Stimulated activated CD4-positive, alpha-beta T cell treated with anti-CD3 and anti-CD28 coated beads, Interleukin-1b, Interleukin-23, amount 100 ng/mL, for 48 hours (primary cell): Measurements from ENCODE around the gene STAT4.

Experiments used
- DNase-seq: peaks from one replicate; pipeline ENCODE4 v3.0.0-alpha.2; 2020

The STAT4 gene

DNA sequence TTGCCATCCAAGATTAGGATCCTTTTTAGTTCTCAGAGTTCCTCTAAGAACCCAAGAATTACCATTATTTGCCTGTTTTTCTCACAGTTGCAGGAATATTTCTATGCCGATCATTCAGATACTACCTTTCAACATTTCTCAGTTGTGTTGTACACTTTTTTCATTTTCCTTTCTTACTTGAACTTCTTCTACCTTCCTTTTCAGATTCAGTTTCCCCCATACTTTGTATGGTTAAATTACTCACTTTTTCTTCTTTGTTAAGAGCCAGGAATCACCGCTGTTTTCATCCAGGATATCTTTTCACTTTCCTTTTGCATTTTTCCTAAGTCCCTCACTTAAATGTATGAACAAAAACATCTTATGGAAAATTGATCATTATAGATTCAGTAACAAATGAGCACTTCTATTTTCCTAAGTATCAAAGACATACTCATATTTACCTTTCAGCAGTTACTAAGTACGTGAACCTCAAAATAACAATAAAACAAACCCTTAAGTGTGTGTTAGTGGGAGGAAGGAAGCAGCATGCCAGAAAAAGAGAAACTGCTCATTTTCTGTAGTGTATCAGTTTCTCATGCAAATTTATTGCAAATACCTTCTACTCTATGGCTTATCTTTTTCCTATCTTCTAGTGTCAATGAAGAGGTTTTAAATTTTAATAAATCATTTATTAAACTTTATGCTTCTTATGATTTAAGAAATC is 72.5 kb downstream of the STAT4 start:
- DNase-seq, result no peak

DNA sequence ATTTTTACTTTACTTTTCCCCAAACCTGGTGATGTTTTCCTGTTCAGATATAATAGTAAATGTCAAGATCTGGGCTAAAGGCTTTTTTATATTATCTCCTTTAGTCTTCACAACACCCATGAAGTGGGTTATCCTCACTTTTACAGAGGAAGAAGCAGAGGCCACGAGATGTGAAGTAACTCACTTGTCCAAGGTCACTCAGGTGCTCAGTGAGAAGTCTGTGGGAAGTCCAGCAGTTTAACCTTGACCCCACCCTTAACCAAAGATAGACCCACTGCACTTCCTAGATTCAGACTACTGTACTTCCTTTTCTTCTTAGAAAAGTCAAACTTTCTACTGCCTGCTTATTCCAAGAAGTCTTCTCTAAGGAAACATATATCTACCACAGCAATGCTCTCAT is 80.5 kb downstream of the STAT4 start:
- no peak for DNase-seq

DNA sequence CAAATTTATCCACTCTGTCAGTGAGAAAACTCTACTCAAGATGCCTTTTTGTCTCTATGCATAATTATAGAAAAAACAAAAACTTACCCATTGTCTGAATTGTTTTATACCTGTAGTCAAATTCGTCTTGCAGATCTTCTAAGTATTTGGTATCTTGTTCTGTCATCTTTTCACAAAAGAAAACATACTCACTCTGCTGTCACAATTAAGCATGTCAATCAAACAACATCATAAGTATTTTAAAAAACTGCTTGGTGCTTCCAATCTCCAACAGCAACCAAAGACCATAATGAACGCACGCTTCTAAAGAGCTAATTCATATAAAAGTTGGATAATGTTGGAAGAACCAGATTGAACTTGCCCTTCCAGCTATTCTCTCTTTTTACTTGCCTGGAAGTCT is 81.2 kb downstream of the STAT4 start:
- no peak for DNase-seq

DNA sequence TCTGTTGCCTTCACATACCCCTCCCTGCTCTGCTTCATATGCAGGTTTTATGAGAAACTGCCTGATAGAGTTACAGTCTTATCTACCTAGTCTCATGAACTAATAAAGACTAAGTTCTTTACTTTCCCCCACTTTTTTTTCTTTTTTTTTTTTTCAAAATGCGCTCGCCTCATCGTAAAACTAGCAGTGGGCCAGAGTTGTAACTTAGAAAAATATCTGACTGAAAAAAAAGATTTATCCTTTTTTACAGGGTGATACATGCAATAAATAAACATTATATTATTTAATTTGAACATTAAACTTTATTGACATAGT is 83.9 kb downstream of the STAT4 start:
- no peak for DNase-seq

DNA sequence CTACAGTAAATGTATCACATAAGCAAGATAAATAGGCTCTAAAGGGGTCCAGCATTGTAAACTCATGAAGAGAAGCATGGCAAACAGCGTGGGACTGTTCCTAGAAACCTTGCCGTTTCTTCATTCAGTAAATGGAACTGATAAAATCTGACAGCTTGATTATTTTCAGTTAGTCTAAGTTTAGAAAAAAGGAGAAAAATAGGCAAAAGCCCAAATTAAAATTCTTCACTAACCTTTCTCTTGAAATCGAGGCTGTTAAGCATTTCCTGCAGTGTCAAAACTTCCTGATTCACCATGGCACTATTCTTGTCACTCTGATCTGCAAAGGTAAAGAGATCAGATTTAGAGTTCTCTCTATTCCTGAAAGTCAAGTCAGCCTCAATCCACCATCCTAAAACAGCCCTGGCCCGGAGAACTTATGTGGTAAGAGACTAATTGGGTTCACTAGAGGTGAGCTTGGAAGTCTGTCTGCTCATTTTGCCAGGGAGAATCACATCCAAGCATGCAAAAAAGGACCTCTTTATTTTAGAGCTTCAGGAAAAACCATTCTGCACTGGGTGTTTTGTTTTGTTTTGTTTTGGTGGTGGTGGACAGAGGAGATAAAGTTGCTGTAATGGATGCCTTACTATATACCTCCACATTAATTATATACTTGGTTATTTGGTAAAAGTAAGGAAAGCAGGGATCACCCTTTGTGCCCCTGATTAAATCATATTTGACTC is 84.4 kb downstream of the STAT4 start:
- no peak for DNase-seq

DNA sequence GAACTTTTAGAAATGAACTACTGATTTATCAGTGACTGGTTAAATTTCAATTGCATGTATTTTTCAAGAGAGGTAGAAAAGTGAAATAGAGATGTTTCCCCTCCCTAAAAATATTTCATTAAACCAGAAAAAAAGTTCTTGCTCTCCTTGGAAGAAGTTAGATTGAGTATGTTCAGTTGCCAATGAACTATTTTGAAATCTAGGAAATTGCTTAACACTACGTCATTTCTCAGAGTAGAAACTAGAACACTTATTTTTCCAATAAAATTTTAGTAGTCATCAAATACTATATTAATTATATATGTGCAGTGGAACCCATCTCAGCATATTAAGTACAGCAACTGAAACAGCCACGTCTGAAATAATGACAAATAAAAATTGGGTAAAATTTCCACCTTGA is 85.0 kb downstream of the STAT4 start:
- DNase-seq, result no peak

DNA sequence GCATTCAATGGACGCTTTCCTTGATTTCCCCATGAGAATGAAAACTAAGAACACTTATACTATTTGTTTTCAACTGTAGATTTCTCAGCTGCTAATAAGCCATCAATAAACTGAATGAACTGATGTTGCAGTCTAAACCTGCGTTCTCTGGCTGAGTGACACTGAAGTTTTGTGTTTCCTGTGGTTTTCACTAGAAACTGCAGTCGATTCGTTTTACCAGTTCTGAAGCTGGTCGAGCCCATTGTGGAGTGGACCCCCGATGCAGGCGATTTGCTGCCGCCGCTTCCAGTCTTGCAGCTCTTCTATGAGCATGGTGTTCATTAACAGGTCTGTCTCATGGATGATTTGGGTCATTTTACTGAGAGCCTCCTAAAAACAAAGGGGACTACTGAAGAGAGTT is 86.2 kb downstream of the STAT4 start:
- no peak for DNase-seq

DNA sequence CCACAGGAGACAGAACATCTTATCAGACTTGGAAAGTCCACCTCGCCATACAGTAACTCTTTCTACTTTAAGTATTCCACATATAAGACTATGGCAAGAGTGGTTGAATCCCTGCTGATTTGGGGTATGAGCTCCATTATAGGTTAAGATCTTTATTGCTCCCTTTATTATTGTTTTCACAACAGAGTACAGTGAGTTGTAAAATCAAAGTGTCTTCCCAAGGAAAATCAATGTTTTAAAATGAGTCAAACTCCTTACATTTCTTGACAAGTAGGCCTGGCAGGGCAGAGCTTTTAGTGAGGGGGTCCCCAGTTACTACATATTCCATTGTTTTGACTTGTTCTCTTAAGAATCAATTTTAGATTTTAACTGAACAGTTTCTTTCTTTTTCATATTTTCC is 87.2 kb downstream of the STAT4 start:
- DNase-seq, result no peak

DNA sequence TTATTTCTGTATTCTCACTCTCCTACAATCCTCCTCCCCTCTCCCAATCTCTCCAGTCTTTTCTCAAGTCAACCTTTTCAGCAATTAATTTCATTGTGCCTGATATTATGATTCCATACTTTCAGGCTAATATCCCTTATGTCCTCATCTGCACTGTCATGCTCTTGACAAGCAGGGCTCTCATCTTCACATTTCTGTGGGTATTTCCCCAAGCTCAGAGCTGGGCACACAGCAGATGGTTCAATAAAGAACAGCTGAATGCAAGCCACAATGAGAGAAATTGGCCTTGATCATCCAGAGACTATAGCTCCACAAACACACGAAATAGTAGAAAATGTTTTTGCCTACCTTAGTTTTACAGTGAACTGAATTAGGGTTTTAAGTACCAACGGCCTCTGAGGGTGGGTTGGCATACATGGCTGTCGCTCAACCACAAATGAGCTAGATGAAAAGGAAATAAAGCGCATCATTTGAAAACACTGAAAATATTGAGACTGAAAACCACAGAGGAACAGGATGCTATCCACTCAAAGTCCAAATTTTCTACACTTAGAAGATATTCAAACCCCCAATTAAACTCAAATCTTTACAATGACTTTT is 89.3 kb downstream of the STAT4 start:
- no peak for DNase-seq

DNA sequence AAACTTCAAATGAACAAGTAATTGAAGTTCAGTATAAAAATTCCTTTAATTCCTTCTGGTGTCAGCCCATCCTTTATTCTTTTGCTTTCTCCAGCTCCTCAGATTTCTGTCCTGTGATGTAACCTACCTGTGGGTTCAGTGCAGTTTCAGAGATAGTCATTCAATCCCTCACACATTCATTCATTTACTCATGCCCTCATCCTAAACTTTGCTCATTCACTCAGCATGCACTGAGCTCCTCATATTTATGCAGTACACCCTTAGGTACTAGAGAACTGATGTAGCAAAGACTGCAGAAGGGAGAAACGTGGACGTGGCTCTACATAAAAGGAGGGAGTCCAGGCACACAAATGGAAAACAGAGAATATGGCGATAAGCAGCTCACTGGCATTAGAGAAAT is 91.5 kb downstream of the STAT4 start:
- no peak for DNase-seq

DNA sequence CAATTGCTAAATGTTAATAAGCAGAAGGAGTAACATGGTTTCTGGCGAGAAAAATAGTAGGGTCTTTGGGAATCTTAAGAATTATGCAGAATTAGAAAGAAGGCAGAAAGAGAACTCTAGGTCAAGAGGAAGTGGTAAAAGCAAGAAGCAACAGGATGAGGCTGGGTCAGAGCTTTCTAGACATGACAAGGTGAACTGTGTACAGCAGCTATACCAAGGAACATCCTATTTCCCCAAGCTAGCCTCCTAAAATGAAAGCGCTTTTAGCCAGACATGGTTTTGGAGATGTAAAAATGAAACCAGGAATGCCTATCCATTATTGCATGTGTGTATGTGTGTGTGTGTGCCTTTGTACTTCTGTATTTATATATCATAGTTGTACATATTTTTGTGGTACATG is 94.6 kb downstream of the STAT4 start:
- DNase-seq, result no peak

DNA sequence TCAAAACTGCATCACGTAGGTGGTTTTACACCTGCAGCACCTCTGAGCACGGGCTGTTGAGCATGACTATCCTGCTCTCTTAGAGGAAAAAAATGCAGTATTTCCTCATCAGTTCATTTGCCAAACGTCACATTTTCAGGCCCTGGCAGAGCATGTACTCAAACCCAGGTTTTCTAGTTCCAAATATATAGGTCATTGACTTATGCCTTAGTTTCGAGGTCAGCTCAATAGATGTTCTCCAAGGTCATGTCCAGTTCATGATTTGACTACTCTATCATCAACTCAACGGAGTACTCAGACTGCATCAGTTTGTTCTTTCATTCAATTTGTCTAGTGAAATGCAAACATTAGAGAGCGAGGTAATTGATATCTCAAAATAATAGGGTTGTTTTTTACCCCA is 97.5 kb downstream of the STAT4 start:
- DNase-seq, result no peak

DNA sequence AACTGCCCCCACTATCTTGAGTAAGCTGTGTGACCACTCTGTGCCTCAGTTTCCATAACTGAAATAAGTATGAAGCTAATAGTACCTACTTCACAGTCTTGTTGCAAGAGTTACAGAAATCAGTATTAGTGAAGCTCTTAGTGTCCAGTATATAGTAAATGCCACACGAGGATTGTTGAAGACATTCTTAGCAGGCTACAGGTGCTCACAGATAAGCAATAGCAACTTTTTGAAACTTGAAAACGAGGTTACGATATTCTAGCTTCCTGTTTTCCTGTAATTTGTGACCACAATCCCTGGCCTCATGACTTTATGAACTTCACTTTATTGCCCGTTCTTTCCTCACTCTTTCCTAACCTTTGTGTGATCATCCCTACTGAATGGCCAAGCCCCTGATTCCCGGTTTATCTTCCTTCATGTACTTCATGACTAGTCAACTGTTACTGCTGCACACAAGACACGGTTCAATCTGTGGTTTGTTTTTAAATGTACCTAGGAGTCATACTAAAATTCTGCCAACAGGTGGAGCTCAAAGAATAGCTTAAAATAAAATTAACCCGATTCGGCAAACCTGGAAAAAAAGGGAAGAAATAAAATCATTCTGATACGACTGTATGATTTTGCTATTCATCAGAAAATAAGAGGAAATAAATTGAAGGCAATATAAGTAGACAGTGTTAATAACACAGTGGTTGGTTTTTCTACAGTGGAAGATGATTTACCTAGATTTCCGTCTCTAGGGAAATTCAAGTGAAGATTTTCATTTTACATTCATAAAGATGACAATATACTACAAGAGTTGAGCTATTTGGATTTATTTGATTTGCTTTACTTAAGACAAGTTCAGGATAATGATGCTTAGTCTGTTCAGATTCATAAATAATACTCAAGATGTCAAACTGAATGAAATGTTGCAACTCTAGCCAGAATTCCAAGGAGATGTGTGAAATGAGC is 98.7 kb downstream of the STAT4 start:
- no peak for DNase-seq

DNA sequence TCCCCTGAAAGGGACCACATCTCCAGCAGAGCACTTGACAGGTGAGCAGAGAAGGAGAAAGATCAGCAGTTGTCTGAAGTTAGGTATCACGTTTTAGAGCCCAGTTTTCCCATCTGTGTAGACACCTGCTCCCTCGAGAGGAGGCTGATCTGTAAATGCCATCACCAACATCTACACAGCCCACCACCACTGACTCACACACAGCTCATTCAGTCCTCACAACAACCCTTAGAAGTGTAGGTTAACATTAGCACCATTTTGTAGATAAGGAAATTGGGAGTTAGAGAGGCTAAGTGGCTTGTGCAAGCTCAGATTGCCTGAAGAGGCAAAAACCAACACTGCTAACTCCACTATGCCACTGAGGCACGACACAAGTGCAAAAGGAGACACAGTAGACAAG is 99.6 kb downstream of the STAT4 start:
- no peak for DNase-seq

DNA sequence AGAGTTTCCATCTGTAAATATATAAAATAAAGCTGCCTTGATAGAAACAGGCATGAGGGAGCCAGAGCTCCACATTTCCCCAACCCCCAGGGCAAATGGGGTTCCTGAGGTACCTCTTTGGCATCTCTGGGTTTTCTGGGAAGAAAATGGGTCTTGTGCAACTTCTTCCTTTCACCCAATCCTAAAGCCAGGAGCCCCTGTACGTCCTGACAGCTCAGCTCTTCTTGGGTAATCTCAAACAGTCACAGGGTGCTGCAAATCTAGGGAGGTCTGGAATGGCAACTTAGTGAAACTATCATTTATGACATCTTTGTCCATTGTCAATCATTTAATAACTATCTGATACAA is 100.2 kb downstream of the STAT4 start:
- no peak for DNase-seq

DNA sequence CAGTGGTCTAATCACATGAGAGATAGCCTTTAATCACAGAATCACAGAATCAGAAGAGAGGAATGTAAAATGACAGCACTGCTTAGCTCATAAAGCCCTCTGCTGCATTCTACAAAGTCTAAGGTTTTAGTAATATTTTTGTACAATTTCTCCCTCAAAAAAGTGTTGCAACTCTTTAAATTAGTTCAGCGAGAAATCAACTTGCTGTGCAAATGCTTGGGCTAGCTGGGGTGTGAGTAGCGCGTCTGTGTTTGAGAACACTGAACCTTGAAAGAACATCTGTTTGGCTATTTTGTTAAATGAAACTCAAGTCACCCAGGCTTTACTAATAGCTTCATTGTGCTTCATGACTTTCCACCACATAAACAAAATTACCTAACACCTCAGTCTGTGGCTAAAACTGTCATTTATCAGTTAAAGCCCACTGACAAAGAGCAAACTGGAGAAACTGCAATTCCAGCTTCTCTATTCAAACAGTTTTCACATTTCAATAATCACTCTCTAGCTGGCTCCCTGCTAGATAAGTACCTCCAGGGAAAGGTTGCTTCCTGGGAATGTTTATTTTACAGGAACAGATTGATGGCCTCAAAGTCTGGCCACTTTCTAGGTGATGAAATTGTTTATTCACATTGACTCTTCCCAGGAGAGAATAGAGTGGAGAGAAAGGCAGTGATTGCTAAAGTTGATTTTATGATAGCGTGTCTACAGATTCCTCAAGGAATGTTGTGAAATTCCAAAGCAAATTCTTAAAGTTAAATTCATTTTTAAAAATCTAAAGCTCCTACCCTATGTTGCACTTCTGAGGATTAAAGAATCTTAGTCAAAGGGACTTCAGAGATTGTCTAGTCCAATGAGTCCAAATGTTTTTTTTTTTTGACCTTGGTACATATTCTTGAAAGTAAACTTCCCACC is 100.8 kb downstream of the STAT4 start:
- no peak for DNase-seq

DNA sequence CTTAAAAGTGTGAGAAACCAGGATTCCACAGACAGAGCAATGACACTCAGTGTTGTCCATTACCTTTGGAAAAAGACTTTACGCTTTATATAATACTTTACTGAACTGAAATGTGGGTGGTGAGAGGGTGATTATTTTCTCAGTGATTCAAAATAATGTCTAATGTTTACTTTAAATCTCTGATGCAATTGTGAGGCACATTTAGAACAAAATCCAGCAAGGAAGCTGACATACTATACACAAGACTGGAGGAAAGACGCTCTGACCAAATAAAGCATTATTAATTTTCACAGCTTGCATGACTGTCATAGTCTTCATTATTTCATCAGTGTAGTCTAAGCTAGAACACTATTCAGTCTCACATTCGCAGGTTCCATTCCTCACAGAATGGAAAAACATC is 102.7 kb downstream of the STAT4 start:
- DNase-seq, result no peak

DNA sequence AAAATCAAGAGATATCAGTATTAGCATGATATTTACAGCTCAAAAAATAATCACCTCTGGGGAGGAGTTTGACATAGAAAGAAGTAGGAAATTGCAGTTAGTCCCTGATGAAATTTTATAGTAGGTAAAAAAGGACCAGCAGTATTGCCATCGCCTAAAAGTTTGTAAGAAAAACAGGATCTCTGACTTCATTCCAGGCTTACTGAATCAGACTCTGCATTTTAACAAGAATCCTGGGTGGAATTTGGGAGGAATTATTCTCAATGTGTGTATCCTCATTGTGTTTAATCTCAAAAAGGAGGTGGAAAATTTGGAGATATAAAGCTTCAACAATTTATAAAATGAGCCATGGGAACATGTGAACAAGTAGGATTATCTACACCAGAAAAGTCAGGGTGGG is 105.7 kb downstream of the STAT4 start:
- DNase-seq, result no peak

DNA sequence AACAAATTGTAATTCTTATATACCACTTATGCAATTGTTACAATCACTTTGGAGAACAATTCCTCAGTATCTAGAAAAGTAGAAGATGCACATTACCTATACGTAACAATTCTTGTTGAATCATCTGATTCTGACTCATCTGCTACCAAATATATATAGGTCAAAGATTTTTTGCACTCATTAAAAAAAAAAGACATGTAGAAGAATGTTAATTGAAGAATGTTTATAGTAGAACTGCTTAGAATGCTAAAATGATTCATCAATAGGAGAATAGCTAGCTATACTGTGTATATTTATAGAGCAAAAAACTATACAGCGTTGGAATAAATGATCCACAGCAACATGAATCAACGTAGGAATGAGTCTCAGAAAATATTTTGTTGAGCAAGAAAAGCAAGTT is 107.4 kb downstream of the STAT4 start:
- no peak for DNase-seq

DNA sequence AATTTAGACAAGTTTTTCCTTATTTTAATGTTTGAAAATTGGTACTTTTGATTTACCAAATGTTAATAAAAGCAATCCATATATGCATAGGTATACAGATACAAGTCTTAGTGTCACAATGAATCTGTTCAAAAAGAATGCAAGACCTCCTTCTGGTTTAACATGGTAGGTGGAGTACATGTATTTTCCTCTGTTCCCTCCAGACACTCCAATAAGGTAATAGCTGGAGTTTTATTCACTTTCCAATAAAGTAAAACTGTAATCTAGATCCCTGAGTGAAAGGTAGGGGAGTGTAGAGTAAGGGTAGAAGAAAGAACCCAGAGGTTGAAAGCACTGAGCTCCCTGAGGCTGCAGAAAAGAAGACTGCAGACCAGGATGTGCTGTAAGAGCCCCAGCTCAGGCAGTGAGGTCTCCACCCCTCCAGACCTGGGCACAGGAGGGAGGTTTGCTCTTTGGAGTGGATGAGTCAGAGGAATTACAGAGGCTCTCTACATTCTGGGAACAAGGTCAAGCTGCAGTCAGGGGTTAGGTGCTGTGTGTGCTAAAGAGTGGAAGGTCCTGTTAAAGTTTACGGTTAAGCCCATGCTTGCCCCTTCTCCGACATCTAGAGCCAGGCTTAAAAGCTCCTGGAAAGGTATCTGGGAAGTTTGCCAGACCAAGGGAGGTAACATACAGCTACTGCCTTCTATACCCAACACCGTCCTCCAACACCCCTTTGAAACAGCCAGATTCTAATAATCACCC is 109.2 kb downstream of the STAT4 start:
- no peak for DNase-seq

DNA sequence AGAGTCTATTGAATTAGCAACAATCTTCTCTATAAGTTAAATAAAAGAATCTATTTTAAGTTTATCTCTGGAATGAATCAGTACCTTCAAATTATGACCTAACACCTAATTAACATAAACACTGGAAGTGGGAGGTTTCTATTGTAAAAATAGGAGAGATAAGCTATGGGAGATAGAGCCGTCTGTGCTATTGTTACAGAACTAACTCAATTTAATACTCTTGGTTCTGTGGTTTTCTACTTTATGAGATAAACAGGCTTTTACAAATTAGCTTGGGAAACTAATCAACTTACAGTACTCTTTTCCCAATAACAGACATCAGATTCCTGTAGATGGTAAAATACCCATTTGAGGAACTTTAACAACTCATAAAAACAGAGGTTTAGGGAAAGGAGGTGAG is 111.2 kb downstream of the STAT4 start:
- no peak for DNase-seq

DNA sequence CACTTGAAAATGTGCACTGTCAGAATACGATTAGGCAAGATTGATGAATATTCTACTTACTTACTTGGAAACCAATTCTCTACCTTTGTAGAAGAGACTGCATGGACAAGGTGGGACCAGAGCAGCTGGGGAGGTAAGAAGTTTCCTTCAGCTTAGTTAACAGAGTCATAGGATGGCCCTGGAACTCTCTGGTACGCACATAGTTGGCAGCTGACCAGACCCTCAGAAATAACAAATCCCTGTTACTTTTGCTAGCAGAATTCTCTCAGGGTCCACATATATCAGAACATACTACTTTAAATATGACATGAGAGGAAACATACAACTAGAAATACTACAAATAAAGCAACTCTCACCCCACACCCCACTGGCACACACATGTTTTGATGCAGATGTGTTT is 112.1 kb downstream of the STAT4 start:
- no peak for DNase-seq
